GM12878 (cell line): ENCODE data around the gene ZBTB7B. TPM values are rescaled to one million over a fixed set of nuclear protein-coding genes. Genes with fewer than 3 reads are reported as not detected.

ENCODE experiments used
- ATAC-seq: fragments of 200-7000 bp; cut with Tn5 transposase; 3 replicates; pipeline ENCODE4 v1.9.1; 2020; ENCODE audit warnings: mild to moderate bottlenecking, moderate library complexity
- BruUV-seq: library from RNA; stranded (reverse); fragments of 400-500 nt; replicated peaks from 2 replicates; lab custom pipeline; 2021; lab: Mats Ljungman, UMichigan
- CTCF ChIA-PET: fragments of 300-600 bp; sonication (Branson Sonifier 250); formaldehyde crosslinking; extraction: SDS; loops from one replicate; lab custom pipeline; 2021; ENCODE audit warnings: inconsistent platforms; lab: Yijun Ruan, JAX
- POLR2A ChIA-PET: fragments of 350-600 bp; formaldehyde crosslinking; extraction: SDS; loops from one replicate; lab custom pipeline; 2021; ENCODE audit warnings: inconsistent platforms; lab: Charles Lee
- RAD21 ChIA-PET: fragments of 300-600 bp; sonication (Branson Sonifier 250); formaldehyde crosslinking; loops from one replicate; lab custom pipeline; 2023; ENCODE audit warnings: antibody characterized with exemption; ENCODE audit not compliant: unreplicated experiment; lab: Charles Lee
- SMC1A ChIA-PET: fragments of 300-600 bp; sonication (Branson Sonifier 250); formaldehyde crosslinking; loops from one replicate; lab custom pipeline; 2023; ENCODE audit not compliant: unreplicated experiment, uncharacterized antibody; lab: Charles Lee
- DNase-seq: peaks from one replicate; pipeline ENCODE4 v3.0.0-alpha.2; 2011; ENCODE audit warnings: low read depth, low spot score
- FAIRE-seq: peaks from 3 replicates; lab custom pipeline; 2011; peaks lifted over from hg19 to GRCh38; lab: Jason Lieb, UNC
- H2AFZ ChIP-seq: 2 replicates; pipeline ENCODE4 v1.6.0; 2011; ENCODE audit warnings: low read depth, low read length, control low read depth; ENCODE audit not compliant: control insufficient read depth
- H3K27ac ChIP-seq: 2 replicates; pipeline ENCODE4 v1.5.1; 2011; ENCODE audit warnings: control low read depth; ENCODE audit not compliant: control insufficient read depth, insufficient read depth
- H3K27me3 ChIP-seq, 2 experiments: replicated peaks in 1 of 2; 2 replicates each; pipeline versions ENCODE4 v1.6.0 to v1.6.1; 2011; ENCODE audit warnings: low read length in 1 of 2; ENCODE audit not compliant: control insufficient read depth in 2 of 2, insufficient read depth in 2 of 2
- H3K36me3 ChIP-seq, 2 experiments: 2 replicates each; pipeline ENCODE4 v1.5.1; 2011; ENCODE audit warnings: low read length in 1 of 2; ENCODE audit not compliant: control insufficient read depth in 2 of 2, insufficient read depth in 2 of 2
- H3K4me1 ChIP-seq: 2 replicates; pipeline ENCODE4 v1.6.1; 2011; ENCODE audit warnings: mild to moderate bottlenecking, low read length, moderate library complexity, mixed read lengths; ENCODE audit not compliant: control insufficient read depth, insufficient read depth
- H3K4me2 ChIP-seq: 2 replicates; pipeline ENCODE4 v1.6.0; 2011; ENCODE audit warnings: control low read depth; ENCODE audit not compliant: control insufficient read depth, insufficient read depth
- H3K4me3 ChIP-seq: fragments of 200-600 bp; sonication (generic); 2 replicates; pipeline ENCODE4 v1.5.1; 2016
- H3K79me2 ChIP-seq: 2 replicates; pipeline ENCODE4 v1.6.0; 2011; ENCODE audit warnings: low read length; ENCODE audit not compliant: control insufficient read depth, insufficient read depth
- H3K9ac ChIP-seq: 2 replicates; pipeline ENCODE4 v1.8.0; 2011; ENCODE audit warnings: low read length, control low read depth, mixed read lengths; ENCODE audit not compliant: control insufficient read depth, insufficient read depth
- H3K9me3 ChIP-seq: replicated peaks from 3 replicates; pipeline ENCODE4 v1.5.1; 2011; ENCODE audit warnings: mild to moderate bottlenecking, low read length; ENCODE audit not compliant: control insufficient read depth, insufficient read depth
- H4K20me1 ChIP-seq: 2 replicates; pipeline ENCODE4 v1.6.0; 2011; ENCODE audit not compliant: control insufficient read depth, insufficient read depth
- BACH1 ChIP-seq: fragments of 450-650 bp; IDR thresholded peaks from 2 replicates; pipeline ENCODE4 v1.6.1; 2017; ENCODE audit warnings: mild to moderate bottlenecking, borderline replicate concordance
- CBX5 ChIP-seq: sonication (generic); IDR thresholded peaks from 2 replicates; pipeline ENCODE4 v1.6.1; 2016; ENCODE audit warnings: low read depth, moderate library complexity, mild to moderate bottlenecking, inconsistent platforms
- CTCF ChIP-seq, 3 experiments: IDR thresholded peaks in 2 of 3; conservative IDR thresholded peaks in 1 of 3; 2 replicates each; pipeline ENCODE4 v1.5.1; 2011; ENCODE audit warnings: low read depth in 3 of 3, low read length in 3 of 3, mild to moderate bottlenecking in 3 of 3, control low read depth in 2 of 3, moderate library complexity in 2 of 3, inconsistent platforms in 1 of 3, mixed read lengths in 1 of 3; ENCODE audit not compliant: control insufficient read depth in 2 of 3, insufficient read depth in 1 of 3; ENCODE audit errors: extremely low read depth in 1 of 3
- ELK1 ChIP-seq: IDR thresholded peaks from 2 replicates; pipeline ENCODE4 v1.6.1; 2012; ENCODE audit warnings: low read depth, low read length, improper control_type of control experiment
- HCFC1 ChIP-seq: fragments of 150-350 bp; IDR thresholded peaks from 2 replicates; pipeline ENCODE4 v1.6.1; 2014; ENCODE audit warnings: low read length
- IRF4 ChIP-seq: IDR thresholded peaks from 2 replicates; pipeline ENCODE4 v1.6.1; 2011; ENCODE audit warnings: low read depth, low read length
- JUNB ChIP-seq: IDR thresholded peaks from 2 replicates; pipeline ENCODE4 v1.6.1; 2016; ENCODE audit warnings: antibody characterized with exemption, mild to moderate bottlenecking
- MEF2A ChIP-seq: IDR thresholded peaks from 2 replicates; pipeline ENCODE4 v1.6.1; 2011; ENCODE audit warnings: low read depth, mild to moderate bottlenecking, low read length, moderate library complexity; ENCODE audit not compliant: insufficient read depth
- NBN ChIP-seq: fragments of 450-650 bp; IDR thresholded peaks from 2 replicates; pipeline ENCODE4 v1.6.1; 2016
- NFIC ChIP-seq: IDR thresholded peaks from 2 replicates; pipeline ENCODE4 v1.6.1; 2012; ENCODE audit warnings: low read depth, mild to moderate bottlenecking, inconsistent platforms, low read length, moderate library complexity
- NFXL1 ChIP-seq: fragments of 450-650 bp; IDR thresholded peaks from 2 replicates; pipeline ENCODE4 v1.6.1; 2017; ENCODE audit warnings: antibody characterized with exemption, mild to moderate bottlenecking, borderline replicate concordance
- RAD21 ChIP-seq: IDR thresholded peaks from 2 replicates; pipeline ENCODE4 v1.6.1; 2011; ENCODE audit warnings: mild to moderate bottlenecking, low read depth, low read length, moderate library complexity; ENCODE audit not compliant: insufficient read depth
- SUZ12 ChIP-seq: fragments of 200-600 bp; sonication (generic); IDR thresholded peaks from one replicate; pipeline ENCODE4 v1.6.1; 2018; ENCODE audit warnings: antibody characterized with exemption, mild to moderate bottlenecking; ENCODE audit not compliant: unreplicated experiment
- TCF12 ChIP-seq: IDR thresholded peaks from 2 replicates; pipeline ENCODE4 v1.6.1; 2011; ENCODE audit warnings: low read depth, mild to moderate bottlenecking, low read length
- ZNF687 ChIP-seq: fragments of 450-650 bp; IDR thresholded peaks from 2 replicates; pipeline ENCODE4 v1.6.1; 2017; ENCODE audit warnings: mild to moderate bottlenecking, moderate library complexity
- ZSCAN29 ChIP-seq: fragments of 450-650 bp; IDR thresholded peaks from 2 replicates; pipeline ENCODE4 v1.6.1; 2017; ENCODE audit warnings: mild to moderate bottlenecking, moderate library complexity
- WGBS: methylation state at CpG from one replicate; pipeline ENCODE4 v1.1.6; 2016; ENCODE audit warnings: low lambda C conversion rate; ENCODE audit not compliant: insufficient replicate concordance, insufficient coverage; ENCODE audit errors: missing lambda C conversion rate; 5-methylcytosine and 5-hydroxymethylcytosine counted together
- in situ Hi-C: fragments of 300-500 bp; cut with MboI; formaldehyde crosslinking; loops from 9 replicates; pipeline ENCODE4 v1.14.3; 2018; ENCODE audit warnings: mixed read lengths
- intact Hi-C: fragments of 100-400 bp; cut with micrococcal nuclease; formaldehyde crosslinking; loops from one replicate; pipeline ENCODE4 v1.14.2; 2022; ENCODE audit not compliant: unreplicated experiment
- polyA plus RNA-seq, 11 experiments: library from polyadenylated mRNA; depleted of rRNA in 4 of 11; unstranded in 6 of 11; stranded (reverse) in 5 of 11; fragments of >200 nt; fragmentation: Nextera tagmentation in 4 of 11; fragmentation: Illumina TruSeq in 1 of 11; extraction: Ambion mirVana in 4 of 11; extraction: Trizol in 1 of 11; gene quantifications; 1 replicate in 1 of 11; 2 replicates in 10 of 11; pipeline versions ENCODE4 v1.2.1 to v1.2.3, GENCODE V29; 2011 to 2016; ENCODE audit warnings: inconsistent platforms in 2 of 11, missing spikeins in 2 of 11, low read depth in 1 of 11
- total RNA-seq, 4 experiments: library from RNA; depleted of rRNA in 3 of 4; stranded (reverse); fragments of >200 nt in 3 of 4; fragmentation: Illumina TruSeq in 1 of 4; extraction: Trizol in 1 of 4; gene quantifications; 2 replicates each; pipeline versions ENCODE4 v1.2.1 to v1.2.3, GENCODE V29; 2013 to 2021

The ZBTB7B gene
- total and polyA plus RNA-seq, 10 of the 15 experiments (the other 5 are each of a cell fraction or from before 2014, with no cell fraction given): 0.11 to 44.9 (median 11.3) TPM

- peak; percentile 94 for FAIRE-seq
- POLR2A ChIA-PET: interaction anchor here (0.6 to 1.8 kb wide), 2 partner anchors 40 to 582 kb away, joined by 3 to 4 read pairs; no protein-coding TSS in a partner anchor
- TF ChIP-seq SUZ12 (no peak), ZSCAN29 (no peak), TCF12 (0 out of 2 replicates have a peak, but pooled peaks have one; percentile 26), RAD21 (peak; percentile 71), HCFC1 (no peak), NFIC (no peak), JUNB (no peak), MEF2A (no peak), CTCF (IDR thresholded peaks at IDR 0.05 in 2 of 3, conservative IDR thresholded peaks at IDR 0.05 in 1 of 3; ENCODE audit: control insufficient read depth in 2 of 3, extremely low read depth in 1 of 3, insufficient read depth in 1 of 3, low read depth in 3 of 3, low read length in 3 of 3) (peak; percentile 76 to 87 (median 84)), NBN (no peak), ELK1 (no peak), NFXL1 (no peak), ZNF687 (no peak), CBX5 (no peak), BACH1 (no peak), IRF4 (no peak)
These were observed 42.4 kb downstream of the ZBTB7B start for GRCh38 chr1:155044812-155045657.

More at GRCh38 chr1:155044812-155045657, 42.4 kb downstream of the ZBTB7B start:
- Histone ChIP-seq H2AFZ (no peak overlapping the region), H3K4me2 (no peak overlapping the region), H4K20me1 (no peaks in the 10 kb centered on the region), H3K4me3 (no peak overlapping the region), H3K9ac (no peak overlapping the region), H3K27ac (no peak overlapping the region), H3K27me3 (peaks cover 2 to 3% of the 10 kb centered on the region in 2 experiments; a peak in 2 of 4 replicates), H3K4me1 (peaks cover under 1% of the 10 kb centered on the region; the same call in 1 of the 2 replicates), H3K9me3 (no peaks in the 10 kb centered on the region), H3K79me2 (no peaks in the 10 kb centered on the region), H3K36me3 (no peaks in the 10 kb centered on the region)
- ChIA-PET SMC1A (interaction anchor here (0.9 to 3.0 kb wide), 7 partner anchors 14 to 527 kb away, joined by 3 to 17 read pairs (median 4); partner anchors contain the start of gene PBXIP1), CTCF (interaction anchor here (0.6 to 6.1 kb wide), 24 partner anchors 12 to 485 kb away, joined by 3 to 121 read pairs (median 5); partner anchors contain the start of genes EFNA3, FLAD1, KRTCAP2 and LENEP), RAD21 (interaction anchor here (0.9 to 3.6 kb wide), 10 partner anchors 12 to 485 kb away, joined by 3 to 16 read pairs (median 6); partner anchors contain the start of genes KRTCAP2 and PYGO2)
- intact Hi-C loops (loop anchor here (1.0 kb wide), 2 partner anchors 16 to 39 kb away; no protein-coding TSS in a partner anchor), in situ Hi-C loops (no loop called here)
- DNase-seq (no peak), ATAC-seq (peak; percentile 98)
- 35% methylated on average over 7 of the region's 7 CpGs for WGBS
- BruUV-seq: no TSS peak
